ENCODE data around the gene LAMC1.

Gene LAMC1

DNA sequence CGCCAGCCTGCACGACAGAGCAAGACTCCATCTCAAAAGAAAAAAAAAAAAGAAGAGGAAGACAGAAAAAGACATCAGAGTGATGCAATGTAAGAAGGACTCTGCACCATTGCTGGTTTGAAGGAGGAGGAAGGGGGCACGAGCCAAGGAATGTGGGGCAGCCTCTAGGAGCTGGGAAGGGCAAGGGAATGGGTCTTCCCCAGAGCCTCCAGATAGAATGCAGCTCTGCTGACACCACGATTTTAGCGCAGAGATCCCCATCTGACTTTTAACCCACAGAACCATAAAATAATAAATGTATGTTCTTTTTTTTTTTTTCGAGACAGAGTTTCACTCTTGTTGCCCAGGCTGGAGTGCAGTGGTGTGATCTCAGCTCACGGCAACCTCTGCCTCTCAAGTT is 129.0 kb downstream of the LAMC1 start:
- DNase-seq = no peak

DNA sequence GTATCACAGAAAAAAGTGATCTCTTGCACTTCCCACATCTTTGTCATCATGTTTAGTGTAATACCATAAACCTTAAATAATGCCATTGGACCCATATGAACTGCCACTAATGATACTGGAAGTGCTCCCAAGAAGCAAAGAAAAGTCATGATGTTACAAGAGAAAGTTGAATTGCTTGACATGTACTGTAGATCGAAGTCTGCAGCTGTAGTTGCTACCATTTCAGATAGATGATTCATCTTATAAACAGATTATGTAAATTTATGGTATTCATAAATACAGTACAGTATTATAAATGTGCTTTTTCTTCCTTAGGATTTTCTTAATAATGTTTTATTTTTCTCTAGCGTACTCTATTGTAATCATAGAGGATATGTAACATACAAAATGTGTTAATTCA is 132.7 kb downstream of the LAMC1 start:
- no peak for DNase-seq

DNA sequence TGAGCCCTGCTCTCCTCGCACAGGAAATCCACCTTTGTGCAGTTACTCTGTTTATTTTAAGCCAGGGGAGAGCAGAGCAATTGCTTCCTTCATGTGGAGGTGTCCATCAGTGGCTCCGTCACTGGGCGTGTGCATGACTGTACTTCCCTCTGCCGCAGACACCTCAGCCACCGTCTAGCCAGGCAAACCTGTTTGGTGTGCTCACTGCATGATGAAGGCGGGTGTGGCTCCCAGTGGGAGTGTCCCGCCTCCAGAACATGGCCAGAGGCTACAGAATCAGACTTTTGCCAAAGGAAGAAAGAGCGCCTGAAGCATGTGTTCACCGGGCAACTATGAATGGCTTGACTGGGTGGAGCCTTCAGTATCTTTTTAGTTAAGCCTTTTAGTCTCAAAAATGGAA is 136.7 kb downstream of the LAMC1 start:
- DNase-seq = no peak

- no peak for DNase-seq
These were observed 138.2 kb downstream of the LAMC1 start for GRCh38 chr1:183161391-183161790.

DNA sequence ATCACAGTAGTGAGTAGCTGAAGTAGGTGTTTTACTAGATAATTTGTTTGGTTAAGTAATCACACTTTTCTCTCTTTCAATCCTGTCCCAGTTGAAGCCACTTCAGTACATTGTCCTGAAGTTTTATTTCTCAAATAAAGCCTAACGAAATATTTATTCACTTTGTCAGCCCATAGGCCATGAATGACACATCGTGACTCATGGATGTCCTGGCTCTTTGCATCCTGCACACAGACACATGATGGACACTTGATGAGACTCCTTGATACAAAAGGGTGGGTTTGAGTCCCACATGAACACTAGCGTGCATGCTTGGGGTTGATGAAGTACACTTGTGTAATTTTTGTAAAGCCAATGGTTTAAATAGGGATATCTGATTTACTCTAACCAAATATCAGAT is 140.1 kb downstream of the LAMC1 start:
- DNase-seq = no peak

GRCh38 chr1:183164340-183164739 is 141.1 kb downstream of the LAMC1 start:
- DNase-seq = no peak

GRCh38 chr1:183164963-183165362 is 141.7 kb downstream of the LAMC1 start:
- DNase-seq = no peak

- DNase-seq = no peak
These were observed 142.2 kb downstream of the LAMC1 start for GRCh38 chr1:183165456-183165855.

- DNase-seq = no peak
These were observed 143.2 kb downstream of the LAMC1 start for GRCh38 chr1:183166454-183166853.

DNA sequence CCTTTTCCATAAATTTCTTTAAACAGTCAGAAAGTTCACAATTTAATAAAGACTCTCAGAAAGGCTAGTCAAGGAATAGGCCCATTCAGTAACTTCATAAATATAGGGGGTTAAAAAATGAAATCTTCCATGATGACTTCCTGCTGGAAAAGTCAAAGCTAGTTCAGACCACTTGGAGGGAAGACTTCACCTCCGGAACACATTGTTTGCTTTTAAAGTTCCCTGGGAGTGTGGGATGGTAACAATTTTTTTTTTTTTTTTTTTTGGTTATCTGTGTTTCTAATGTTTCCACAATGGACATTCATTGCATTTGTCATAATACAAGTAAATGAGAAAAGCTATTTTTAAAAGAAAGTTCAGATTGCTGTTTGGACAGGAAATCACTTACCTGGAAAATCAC is 144.5 kb downstream of the LAMC1 start:
- no peak for DNase-seq

DNA sequence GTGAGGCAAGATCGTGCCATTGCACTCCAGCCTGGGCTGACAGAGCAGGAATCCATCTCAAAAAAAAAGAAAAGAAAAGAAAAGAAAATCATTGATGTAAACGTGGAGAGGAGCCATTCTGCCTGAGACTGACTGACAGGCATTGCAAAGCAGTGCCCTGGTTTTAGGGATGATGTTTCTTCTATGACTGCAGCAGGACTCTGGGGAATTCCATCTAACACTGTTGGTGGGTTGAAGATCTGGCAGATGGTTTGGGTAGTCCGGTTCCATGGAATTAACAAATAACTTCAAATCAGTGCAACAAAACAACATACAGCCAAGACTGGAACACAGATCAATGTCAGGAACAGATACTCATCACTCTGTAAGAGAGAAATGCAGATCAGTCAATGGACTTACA is 145.1 kb downstream of the LAMC1 start:
- DNase-seq = no peak

- no peak for DNase-seq
These were observed 150.6 kb downstream of the LAMC1 start for GRCh38 chr1:183173828-183174227.

DNA sequence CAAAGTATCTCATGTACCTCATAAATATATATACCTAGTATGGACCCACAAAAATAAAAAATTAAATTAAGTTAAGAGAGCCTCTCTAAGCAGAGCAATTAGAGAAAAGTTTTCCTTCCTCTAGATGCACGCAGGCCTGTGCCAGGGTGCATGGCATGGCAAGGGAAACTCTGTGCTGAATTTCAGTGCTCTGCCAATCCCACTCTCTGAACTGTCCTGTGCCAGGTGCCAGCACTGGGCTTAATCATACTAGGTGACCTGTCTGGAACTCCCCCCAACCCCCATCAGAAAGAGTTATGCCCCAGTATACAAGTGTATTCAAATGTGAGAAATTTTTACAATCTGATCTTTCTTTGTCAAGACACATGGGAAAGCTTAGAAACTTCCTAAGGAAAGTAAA is 152.4 kb downstream of the LAMC1 start:
- no peak for DNase-seq

GRCh38 chr1:183178545-183178944 is 155.3 kb downstream of the LAMC1 start:
- DNase-seq = no peak

DNA sequence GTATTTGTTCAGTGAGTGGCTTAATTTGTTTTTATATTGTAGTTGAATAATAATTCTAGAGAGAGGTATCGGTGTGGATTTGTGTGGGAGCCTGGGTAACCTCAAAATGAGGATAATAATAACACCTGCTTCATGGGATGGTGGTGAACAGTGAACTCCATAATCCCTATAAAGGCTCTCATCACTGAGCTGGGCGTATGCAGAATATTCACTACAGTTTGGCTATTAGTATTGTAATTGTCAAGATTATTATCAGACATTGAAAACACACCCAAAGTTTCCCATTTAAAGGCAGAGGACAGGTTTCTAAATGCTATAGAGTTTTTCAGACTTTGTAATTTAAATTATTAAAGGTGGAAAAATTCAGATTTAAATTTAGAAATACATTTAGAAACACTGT is 155.8 kb downstream of the LAMC1 start:
- DNase-seq = no peak

DNA sequence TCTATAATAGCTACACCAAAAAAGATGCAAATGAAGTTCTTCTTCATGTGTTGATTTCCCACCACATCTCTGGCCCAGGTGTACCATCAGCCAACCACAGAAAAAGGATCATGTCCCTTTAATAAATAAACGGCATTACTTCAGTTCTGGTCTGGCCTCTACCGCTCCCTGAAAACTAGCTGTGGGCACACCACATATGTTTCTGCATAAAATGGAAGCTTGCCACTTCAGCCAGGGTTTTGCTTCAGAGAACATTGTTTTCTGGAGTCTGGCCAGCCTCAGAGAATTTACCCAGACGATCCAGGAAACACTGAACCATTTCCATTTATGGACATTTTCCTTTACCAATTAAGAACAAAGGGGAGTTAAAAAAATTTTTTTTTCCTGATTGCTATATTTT is 157.0 kb downstream of the LAMC1 start:
- peak; percentile 60 for DNase-seq

DNA sequence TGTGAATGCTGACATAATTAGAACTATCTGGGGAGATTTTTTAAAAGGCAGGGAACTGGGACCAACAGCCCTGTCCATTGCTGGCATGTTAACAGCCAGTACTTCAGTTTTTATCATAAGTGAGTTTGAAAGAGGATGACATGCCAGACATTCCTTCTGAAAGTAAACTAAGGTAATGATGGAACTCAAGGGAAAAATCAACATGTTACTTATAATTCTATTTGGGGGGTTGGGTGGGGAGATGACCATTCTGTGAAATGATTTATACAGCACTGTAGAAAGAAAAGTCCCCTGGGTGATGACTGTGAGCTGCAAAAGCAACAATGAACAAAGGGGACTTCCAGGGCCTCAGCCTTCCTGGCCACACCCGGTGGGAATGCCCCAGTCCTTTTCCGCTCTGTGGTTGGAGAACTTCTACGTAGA is 157.4 kb downstream of the LAMC1 start:
- DNase-seq = no peak

GRCh38 chr1:183185941-183186490 is 162.8 kb downstream of the LAMC1 start, which contains the start of gene LAMC2:
LAMC2 (plus strand) TSS chr1:183186264; CDS start chr1:183186353, 89 bp downstream.
- no peak for DNase-seq

DNA sequence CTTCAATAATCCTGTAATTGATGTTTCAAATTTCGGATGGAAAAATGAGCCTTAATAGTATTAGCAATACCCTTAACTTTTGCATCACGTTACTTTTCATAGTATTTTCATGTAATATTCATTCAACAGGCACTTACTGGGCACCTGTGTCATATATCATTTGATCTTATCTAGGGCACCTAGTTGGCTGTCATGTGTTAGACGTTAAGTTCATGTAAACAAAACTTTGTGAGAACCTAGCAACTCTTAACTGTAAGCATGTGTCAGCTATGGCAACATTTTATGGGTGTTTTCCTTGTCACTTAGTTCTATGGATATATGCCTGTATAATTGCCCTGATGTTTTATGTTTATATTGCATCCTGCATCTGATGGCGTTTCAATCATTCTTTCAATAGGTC is 163.6 kb downstream of the LAMC1 start:
- no peak for DNase-seq

- no peak for DNase-seq
These were observed 165.0 kb downstream of the LAMC1 start for GRCh38 chr1:183188240-183188639.

GRCh38 chr1:183191833-183192232 is 168.6 kb downstream of the LAMC1 start:
- DNase-seq = no peak

- no peak for DNase-seq
These were observed 170.8 kb downstream of the LAMC1 start for GRCh38 chr1:183193963-183194525.

GRCh38 chr1:183194527-183195141 is 171.4 kb downstream of the LAMC1 start:
- no peak for DNase-seq

- DNase-seq = no peak
These were observed 171.9 kb downstream of the LAMC1 start for GRCh38 chr1:183195142-183195574.

Data from DMS 273 treated with DMSO at 0.1 percent for 48 hours (cell line).